ENCODE results near the gene SLC22A14.

DNA sequence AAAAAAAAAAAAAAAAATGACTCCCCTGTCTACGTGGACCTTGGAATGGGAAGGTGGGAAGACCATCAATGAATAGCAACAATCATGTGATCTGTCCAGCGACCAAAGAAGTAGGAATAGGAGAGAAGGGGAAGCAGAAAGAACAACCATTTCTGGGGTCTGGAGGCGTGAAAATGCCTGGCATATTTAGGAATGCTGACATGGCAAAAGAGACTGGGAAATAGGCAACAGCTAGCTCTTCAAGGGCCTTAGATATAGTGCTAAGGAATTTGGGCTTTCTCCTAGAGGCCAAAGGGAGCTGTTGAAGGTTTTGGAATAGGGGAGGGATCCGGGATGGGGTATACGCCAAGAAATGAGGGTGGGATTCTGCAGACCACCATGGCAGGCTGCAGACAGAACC lies 10.5 kb upstream of the SLC22A14 start:
- no peak for TF ChIP-seq EZH2 (IDR thresholded peaks at IDR 0.05; ENCODE audit: borderline replicate concordance, insufficient read depth, low read depth, low read length, poor library complexity, severe bottlenecking)
- TF ChIP-seq, protein P1, sequence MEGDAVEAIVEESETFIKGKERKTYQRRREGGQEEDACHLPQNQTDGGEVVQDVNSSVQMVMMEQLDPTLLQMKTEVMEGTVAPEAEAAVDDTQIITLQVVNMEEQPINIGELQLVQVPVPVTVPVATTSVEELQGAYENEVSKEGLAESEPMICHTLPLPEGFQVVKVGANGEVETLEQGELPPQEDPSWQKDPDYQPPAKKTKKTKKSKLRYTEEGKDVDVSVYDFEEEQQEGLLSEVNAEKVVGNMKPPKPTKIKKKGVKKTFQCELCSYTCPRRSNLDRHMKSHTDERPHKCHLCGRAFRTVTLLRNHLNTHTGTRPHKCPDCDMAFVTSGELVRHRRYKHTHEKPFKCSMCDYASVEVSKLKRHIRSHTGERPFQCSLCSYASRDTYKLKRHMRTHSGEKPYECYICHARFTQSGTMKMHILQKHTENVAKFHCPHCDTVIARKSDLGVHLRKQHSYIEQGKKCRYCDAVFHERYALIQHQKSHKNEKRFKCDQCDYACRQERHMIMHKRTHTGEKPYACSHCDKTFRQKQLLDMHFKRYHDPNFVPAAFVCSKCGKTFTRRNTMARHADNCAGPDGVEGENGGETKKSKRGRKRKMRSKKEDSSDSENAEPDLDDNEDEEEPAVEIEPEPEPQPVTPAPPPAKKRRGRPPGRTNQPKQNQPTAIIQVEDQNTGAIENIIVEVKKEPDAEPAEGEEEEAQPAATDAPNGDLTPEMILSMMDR (IDR thresholded peaks at IDR 0.05) = no peak
